Liver (tissue), 3 donors: Measurements from ENCODE around the gene NTNG1.

Experiments
- ATF3 ChIP-seq: IDR thresholded peaks from 2 replicates; pipeline ENCODE4 v1.6.1; 2016; ENCODE audit warnings: antibody characterized with exemption
- FOXA1 ChIP-seq: IDR thresholded peaks from 2 replicates; pipeline ENCODE4 v1.6.1; 2016; ENCODE audit warnings: antibody characterized with exemption
- GABPA ChIP-seq, 2 donors: IDR thresholded peaks in 1 of 2; conservative IDR thresholded peaks in 1 of 2; 2 replicates each; pipeline ENCODE4 v1.6.1; 2016; ENCODE audit warnings: antibody characterized with exemption in 2 of 2, mild to moderate bottlenecking in 1 of 2, moderate library complexity in 1 of 2
- RAD21 ChIP-seq, 2 donors: IDR thresholded peaks; 2 replicates each; pipeline ENCODE4 v1.6.1; 2016; ENCODE audit warnings: antibody characterized with exemption in 2 of 2, mild to moderate bottlenecking in 2 of 2
- RXRA ChIP-seq, 2 donors: IDR thresholded peaks; 2 replicates each; pipeline ENCODE4 v1.6.1; 2017 to 2018; ENCODE audit warnings: antibody characterized with exemption in 2 of 2, mild to moderate bottlenecking in 1 of 2
- TF ChIP-seq, protein P1 (sequence below): fragments of 150-350 bp; IDR thresholded peaks from 2 replicates; pipeline ENCODE4 v1.5.1; 2017; ENCODE audit warnings: improper control_type of control experiment, low read depth, low read length; ENCODE audit not compliant: missing input control
- TF ChIP-seq, protein P2 (sequence below): IDR thresholded peaks from 2 replicates; pipeline ENCODE4 v1.6.1; 2016; ENCODE audit warnings: antibody characterized with exemption, mild to moderate bottlenecking
- TF ChIP-seq, protein P3 (sequence below): IDR thresholded peaks from 2 replicates; pipeline ENCODE4 v1.6.1; 2016; ENCODE audit warnings: antibody characterized with exemption
- donor health status: healthy.
- donor health status: healthy.

- TF ChIP-seq RAD21 (IDR thresholded peaks at IDR 0.05) (no peak), FOXA1 (no peak), GABPA (IDR thresholded peaks at IDR 0.05 in 1 of 2, conservative IDR thresholded peaks at IDR 0.05 in 1 of 2) (no peak), ATF3 (no peak), RXRA (IDR thresholded peaks at IDR 0.05) (no peak)
- TF ChIP-seq, protein P1, sequence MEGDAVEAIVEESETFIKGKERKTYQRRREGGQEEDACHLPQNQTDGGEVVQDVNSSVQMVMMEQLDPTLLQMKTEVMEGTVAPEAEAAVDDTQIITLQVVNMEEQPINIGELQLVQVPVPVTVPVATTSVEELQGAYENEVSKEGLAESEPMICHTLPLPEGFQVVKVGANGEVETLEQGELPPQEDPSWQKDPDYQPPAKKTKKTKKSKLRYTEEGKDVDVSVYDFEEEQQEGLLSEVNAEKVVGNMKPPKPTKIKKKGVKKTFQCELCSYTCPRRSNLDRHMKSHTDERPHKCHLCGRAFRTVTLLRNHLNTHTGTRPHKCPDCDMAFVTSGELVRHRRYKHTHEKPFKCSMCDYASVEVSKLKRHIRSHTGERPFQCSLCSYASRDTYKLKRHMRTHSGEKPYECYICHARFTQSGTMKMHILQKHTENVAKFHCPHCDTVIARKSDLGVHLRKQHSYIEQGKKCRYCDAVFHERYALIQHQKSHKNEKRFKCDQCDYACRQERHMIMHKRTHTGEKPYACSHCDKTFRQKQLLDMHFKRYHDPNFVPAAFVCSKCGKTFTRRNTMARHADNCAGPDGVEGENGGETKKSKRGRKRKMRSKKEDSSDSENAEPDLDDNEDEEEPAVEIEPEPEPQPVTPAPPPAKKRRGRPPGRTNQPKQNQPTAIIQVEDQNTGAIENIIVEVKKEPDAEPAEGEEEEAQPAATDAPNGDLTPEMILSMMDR: no peak
- TF ChIP-seq, protein P2, sequence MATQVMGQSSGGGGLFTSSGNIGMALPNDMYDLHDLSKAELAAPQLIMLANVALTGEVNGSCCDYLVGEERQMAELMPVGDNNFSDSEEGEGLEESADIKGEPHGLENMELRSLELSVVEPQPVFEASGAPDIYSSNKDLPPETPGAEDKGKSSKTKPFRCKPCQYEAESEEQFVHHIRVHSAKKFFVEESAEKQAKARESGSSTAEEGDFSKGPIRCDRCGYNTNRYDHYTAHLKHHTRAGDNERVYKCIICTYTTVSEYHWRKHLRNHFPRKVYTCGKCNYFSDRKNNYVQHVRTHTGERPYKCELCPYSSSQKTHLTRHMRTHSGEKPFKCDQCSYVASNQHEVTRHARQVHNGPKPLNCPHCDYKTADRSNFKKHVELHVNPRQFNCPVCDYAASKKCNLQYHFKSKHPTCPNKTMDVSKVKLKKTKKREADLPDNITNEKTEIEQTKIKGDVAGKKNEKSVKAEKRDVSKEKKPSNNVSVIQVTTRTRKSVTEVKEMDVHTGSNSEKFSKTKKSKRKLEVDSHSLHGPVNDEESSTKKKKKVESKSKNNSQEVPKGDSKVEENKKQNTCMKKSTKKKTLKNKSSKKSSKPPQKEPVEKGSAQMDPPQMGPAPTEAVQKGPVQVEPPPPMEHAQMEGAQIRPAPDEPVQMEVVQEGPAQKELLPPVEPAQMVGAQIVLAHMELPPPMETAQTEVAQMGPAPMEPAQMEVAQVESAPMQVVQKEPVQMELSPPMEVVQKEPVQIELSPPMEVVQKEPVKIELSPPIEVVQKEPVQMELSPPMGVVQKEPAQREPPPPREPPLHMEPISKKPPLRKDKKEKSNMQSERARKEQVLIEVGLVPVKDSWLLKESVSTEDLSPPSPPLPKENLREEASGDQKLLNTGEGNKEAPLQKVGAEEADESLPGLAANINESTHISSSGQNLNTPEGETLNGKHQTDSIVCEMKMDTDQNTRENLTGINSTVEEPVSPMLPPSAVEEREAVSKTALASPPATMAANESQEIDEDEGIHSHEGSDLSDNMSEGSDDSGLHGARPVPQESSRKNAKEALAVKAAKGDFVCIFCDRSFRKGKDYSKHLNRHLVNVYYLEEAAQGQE: no peak
- TF ChIP-seq, protein P3, sequence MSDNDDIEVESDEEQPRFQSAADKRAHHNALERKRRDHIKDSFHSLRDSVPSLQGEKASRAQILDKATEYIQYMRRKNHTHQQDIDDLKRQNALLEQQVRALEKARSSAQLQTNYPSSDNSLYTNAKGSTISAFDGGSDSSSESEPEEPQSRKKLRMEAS: no peak
These were observed 90.5 kb downstream of the NTNG1 start for GRCh38 chr1:107231291-107231690.
